Mesenchymal stem cell (in vitro differentiated cells and primary cell): ENCODE measurements around the gene RAB33A.

ENCODE experiments used
- DNase-seq: peaks from one replicate; pipeline ENCODE4 v3.0.0-alpha.2; 2013
- H2AFZ ChIP-seq: one replicate; pipeline ENCODE4 v1.6.1; 2013; ENCODE audit warnings: low read depth, mild to moderate bottlenecking, control low read depth, inconsistent platforms, low read length, moderate library complexity
- H2AK5ac ChIP-seq: 2 replicates; pipeline ENCODE4 v1.6.1; 2013; ENCODE audit warnings: low read length, moderate library complexity, mild to moderate bottlenecking, inconsistent platforms; ENCODE audit not compliant: severe bottlenecking
- H2BK120ac ChIP-seq: one replicate; pipeline ENCODE4 v1.6.1; 2013; ENCODE audit warnings: low read depth, mild to moderate bottlenecking, inconsistent platforms, low read length, moderate library complexity
- H2BK12ac ChIP-seq, 2 experiments: one replicate each; pipeline ENCODE4 v1.6.1; 2013; ENCODE audit warnings: inconsistent platforms in 2 of 2, low read length in 2 of 2, mild to moderate bottlenecking in 2 of 2, moderate library complexity in 2 of 2, control low read depth in 1 of 2
- H2BK15ac ChIP-seq: one replicate; pipeline ENCODE4 v1.6.1; 2013; ENCODE audit warnings: mild to moderate bottlenecking, low read depth, inconsistent platforms; ENCODE audit not compliant: poor library complexity, severe bottlenecking
- H2BK5ac ChIP-seq: 2 replicates; pipeline ENCODE4 v1.6.1; 2013; ENCODE audit warnings: low read depth, mild to moderate bottlenecking, low read length, control low read depth, inconsistent platforms; ENCODE audit not compliant: poor library complexity, severe bottlenecking
- H3K14ac ChIP-seq, 2 experiments: one replicate each; pipeline ENCODE4 v1.6.1; 2013; ENCODE audit warnings: inconsistent platforms in 2 of 2, low read length in 2 of 2, control low read depth in 1 of 2, mild to moderate bottlenecking in 1 of 2, moderate library complexity in 1 of 2
- H3K18ac ChIP-seq, 2 experiments: one replicate each; pipeline ENCODE4 v1.6.1; 2013; ENCODE audit warnings: inconsistent platforms in 2 of 2, low read length in 2 of 2, control low read depth in 1 of 2, low read depth in 1 of 2, mild to moderate bottlenecking in 1 of 2
- H3K23ac ChIP-seq, 2 experiments: one replicate each; pipeline ENCODE4 v1.6.1; 2013; ENCODE audit warnings: inconsistent platforms in 2 of 2, low read length in 2 of 2, mild to moderate bottlenecking in 2 of 2, moderate library complexity in 2 of 2, control low read depth in 1 of 2
- H3K27ac ChIP-seq: 2 replicates; pipeline ENCODE4 v1.5.1; 2013; ENCODE audit warnings: mild to moderate bottlenecking, moderate library complexity, low read length, control low read depth, inconsistent platforms; ENCODE audit not compliant: poor library complexity, severe bottlenecking
- H3K27me3 ChIP-seq, 2 experiments: 2 replicates each; pipeline versions ENCODE4 v1.6.1 to v1.7.0; 2013; ENCODE audit warnings: low read length in 2 of 2, mild to moderate bottlenecking in 2 of 2, moderate library complexity in 2 of 2, control low read depth in 1 of 2, inconsistent platforms in 1 of 2; ENCODE audit not compliant: control insufficient read depth in 1 of 2, insufficient read depth in 1 of 2
- H3K36me3 ChIP-seq, 2 experiments: 2 replicates each; pipeline versions ENCODE4 v1.6.1 to v1.7.0; 2013; ENCODE audit warnings: low read length in 2 of 2, control low read depth in 1 of 2, inconsistent platforms in 1 of 2, low read depth in 1 of 2, mild to moderate bottlenecking in 1 of 2; ENCODE audit not compliant: insufficient read depth in 2 of 2, control insufficient read depth in 1 of 2
- H3K4ac ChIP-seq, 2 experiments: one replicate each; pipeline ENCODE4 v1.6.1; 2013; ENCODE audit warnings: inconsistent platforms in 2 of 2, low read length in 2 of 2, mild to moderate bottlenecking in 2 of 2, moderate library complexity in 2 of 2, control low read depth in 1 of 2, low read depth in 1 of 2
- H3K4me1 ChIP-seq: 2 replicates; pipeline ENCODE4 v1.6.1; 2013; ENCODE audit warnings: low read depth, low read length, control low read depth; ENCODE audit not compliant: control insufficient read depth, insufficient read depth
- H3K4me2 ChIP-seq: 2 replicates; pipeline ENCODE4 v1.6.1; 2013; ENCODE audit warnings: low read length, mild to moderate bottlenecking, inconsistent platforms; ENCODE audit not compliant: poor library complexity, severe bottlenecking
- H3K4me3 ChIP-seq, 2 experiments: 2 replicates each; pipeline versions ENCODE4 v1.5.1 to v1.7.0; 2013; ENCODE audit warnings: low read length in 2 of 2, mild to moderate bottlenecking in 2 of 2, control low read depth in 1 of 2, low read depth in 1 of 2; ENCODE audit not compliant: insufficient read depth in 1 of 2
- H3K79me1 ChIP-seq: replicated peaks from 2 replicates; pipeline ENCODE4 v1.6.1; 2013; ENCODE audit warnings: mild to moderate bottlenecking, control low read depth, low read length, inconsistent platforms; ENCODE audit not compliant: poor library complexity, severe bottlenecking
- H3K9ac ChIP-seq: 2 replicates; pipeline ENCODE4 v1.7.0; 2013; ENCODE audit warnings: mild to moderate bottlenecking, low read length, moderate library complexity
- H3K9me3 ChIP-seq: 2 replicates; pipeline ENCODE4 v1.7.0; 2013; ENCODE audit warnings: mild to moderate bottlenecking, low read length; ENCODE audit not compliant: control insufficient read depth
- H4K8ac ChIP-seq: one replicate; pipeline ENCODE4 v1.6.1; 2013; ENCODE audit warnings: inconsistent platforms, mild to moderate bottlenecking, low read length, moderate library complexity
- H4K91ac ChIP-seq: one replicate; pipeline ENCODE4 v1.6.1; 2013; ENCODE audit warnings: mild to moderate bottlenecking, low read length, inconsistent platforms
- WGBS: methylation state at CpG from one replicate; pipeline ENCODE4 v1.1.7; 2013; ENCODE audit warnings: mixed read lengths; 5-methylcytosine and 5-hydroxymethylcytosine counted together

RAB33A gene

DNA sequence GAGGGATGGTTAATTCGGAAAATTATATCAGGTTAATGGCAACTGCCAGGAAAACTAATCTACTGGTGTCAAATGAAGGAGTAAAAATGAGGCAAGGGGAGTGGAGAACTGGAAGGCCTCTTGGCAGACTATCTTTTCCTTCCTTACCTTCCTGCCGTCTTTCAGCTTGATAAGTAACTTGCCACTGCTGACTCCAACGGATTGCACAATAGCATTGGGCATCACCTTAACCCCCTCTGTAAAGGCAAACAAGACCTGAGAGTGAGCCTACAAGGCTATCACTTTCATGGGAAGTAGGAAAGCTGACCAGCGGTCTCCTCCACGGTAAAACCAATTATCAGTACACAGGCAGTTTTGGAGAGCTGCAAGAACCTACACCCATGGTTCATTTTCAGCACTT, 35.3 kb upstream of the RAB33A start:
- 96% methylated on average over 3 of the region's 5 CpGs for WGBS
- H3K4me1 ChIP-seq: peaks cover 1% of the 10 kb centered on the region
- H3K4ac ChIP-seq: no peak overlapping the region

DNA sequence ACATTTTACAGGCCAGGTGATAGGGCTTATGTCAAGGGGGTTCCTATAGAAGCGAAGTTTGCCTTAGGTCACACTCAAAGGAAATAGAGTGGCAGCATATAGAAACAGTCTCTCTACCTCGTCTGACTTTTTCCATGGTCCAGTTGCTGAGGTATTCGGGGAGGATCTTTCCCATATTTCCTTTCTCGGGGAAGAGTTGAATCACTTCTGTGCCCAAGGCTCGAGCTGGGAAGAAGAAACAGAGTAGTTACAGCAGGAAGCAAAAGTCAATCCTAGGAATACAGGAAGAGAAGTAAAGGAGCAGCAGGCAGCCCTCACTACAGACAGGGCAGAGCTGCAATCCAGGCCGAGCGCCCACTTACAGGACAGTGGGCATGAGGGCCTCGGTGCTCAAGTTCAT, 34.8 kb upstream of the RAB33A start:
- Histone ChIP-seq H3K36me3 (peaks cover 6 to 58% of the 10 kb centered on the region in 2 experiments), H4K8ac (no peak overlapping the region), H3K4me2 (no peak overlapping the region), H3K18ac (no peak overlapping the region), H3K23ac (no peak overlapping the region), H2BK15ac (no peak overlapping the region), H3K27me3 (peaks cover 0 to 10% of the 10 kb centered on the region in 2 experiments), H3K79me1 (no peaks in the 10 kb centered on the region), H3K14ac (no peak overlapping the region), H2AK5ac (no peak overlapping the region), H2BK5ac (peak overlapping the region; percentile 44), H4K91ac (no peak overlapping the region), H2AFZ (no peak overlapping the region), H3K4ac (no peak overlapping the region), H3K9me3 (no peaks in the 10 kb centered on the region), H3K9ac (no peak overlapping the region), H2BK12ac (no peak overlapping the region), H3K4me1 (peaks cover 1% of the 10 kb centered on the region), H2BK120ac (no peak overlapping the region), H3K27ac (no peak overlapping the region), H3K4me3 (no peak overlapping the region)
- WGBS: 97% methylated on average over 8 of the region's 8 CpGs
- no peak for DNase-seq

More for the DNA sequence above, 35.3 kb upstream of the RAB33A start:
- H4K8ac ChIP-seq: no peak overlapping the region
- no peak overlapping the region for H3K14ac ChIP-seq
- H2AFZ ChIP-seq: no peak overlapping the region
- no peak overlapping the region for H3K4me3 ChIP-seq
- no peak overlapping the region for H3K27ac ChIP-seq
- H2BK12ac ChIP-seq: no peak overlapping the region
- H3K79me1 ChIP-seq: no peaks in the 10 kb centered on the region
- H3K9me3 ChIP-seq: no peaks in the 10 kb centered on the region
- no peak overlapping the region for H2BK120ac ChIP-seq
- no peak overlapping the region for H2BK15ac ChIP-seq
- no peak overlapping the region for H3K18ac ChIP-seq
- no peak overlapping the region for H3K9ac ChIP-seq
- no peak overlapping the region for H2BK5ac ChIP-seq
- peaks cover 0 to 7% of the 10 kb centered on the region in 2 experiments for H3K27me3 ChIP-seq
- no peak overlapping the region for H4K91ac ChIP-seq
- H3K4me2 ChIP-seq: no peak overlapping the region
- H3K23ac ChIP-seq: no peak overlapping the region
- H3K36me3 ChIP-seq: peaks cover 6 to 57% of the 10 kb centered on the region in 2 experiments
- no peak for DNase-seq
- H2AK5ac ChIP-seq: no peak overlapping the region

DNA sequence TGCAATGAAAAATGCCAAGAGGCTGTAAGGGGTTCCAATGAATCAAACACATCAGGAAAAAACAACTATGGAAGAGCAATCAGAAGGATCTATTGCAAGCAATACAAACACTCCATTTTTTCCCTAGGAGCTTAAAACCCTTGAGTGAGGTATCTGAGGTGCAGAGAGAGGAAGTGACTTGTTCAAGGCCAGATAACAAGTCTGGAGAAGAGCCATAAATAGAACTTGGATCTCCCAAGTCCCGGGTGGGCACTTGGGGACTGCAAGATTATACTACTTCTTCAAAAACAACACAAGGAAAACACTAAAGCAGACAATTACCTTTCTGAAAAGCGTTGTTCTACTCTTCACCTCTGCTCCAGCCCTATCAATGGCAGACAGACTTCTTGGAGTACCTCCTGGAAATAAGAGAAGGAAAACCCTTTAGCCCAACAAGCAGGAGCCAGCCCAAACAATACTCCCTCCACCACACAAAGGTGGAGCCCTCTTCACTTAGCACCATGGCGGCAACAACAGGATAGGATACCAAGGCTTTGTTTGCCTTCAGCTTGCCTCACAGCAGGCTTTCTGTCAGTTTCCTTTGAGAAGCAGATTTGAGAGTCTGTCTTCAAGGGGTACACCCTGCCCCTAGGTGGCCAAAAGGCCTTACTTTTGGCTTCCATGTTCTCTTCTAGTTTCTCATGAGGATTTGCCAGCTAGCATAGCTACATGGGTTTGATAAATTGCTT, 32.1 kb upstream of the RAB33A start:
- Histone ChIP-seq H3K27ac (no peak overlapping the region), H2BK120ac (no peak overlapping the region), H3K18ac (no peak overlapping the region), H3K14ac (no peak overlapping the region), H3K23ac (no peak overlapping the region), H2AK5ac (no peak overlapping the region), H4K91ac (no peak overlapping the region), H2BK15ac (no peak overlapping the region), H3K36me3 (peaks cover 6 to 61% of the 10 kb centered on the region in 2 experiments), H3K27me3 (peaks cover 0 to 10% of the 10 kb centered on the region in 2 experiments), H4K8ac (no peak overlapping the region), H3K4me3 (no peak overlapping the region), H2AFZ (no peak overlapping the region), H3K4me1 (peaks cover 1% of the 10 kb centered on the region), H3K79me1 (no peaks in the 10 kb centered on the region), H3K9ac (no peak overlapping the region), H2BK12ac (no peak overlapping the region), H3K4me2 (no peak overlapping the region), H3K9me3 (no peaks in the 10 kb centered on the region), H2BK5ac (no peak overlapping the region), H3K4ac (no peak overlapping the region)
- DNase-seq: no peak
- 61% methylated on average over 3 of the region's 3 CpGs for WGBS

DNA sequence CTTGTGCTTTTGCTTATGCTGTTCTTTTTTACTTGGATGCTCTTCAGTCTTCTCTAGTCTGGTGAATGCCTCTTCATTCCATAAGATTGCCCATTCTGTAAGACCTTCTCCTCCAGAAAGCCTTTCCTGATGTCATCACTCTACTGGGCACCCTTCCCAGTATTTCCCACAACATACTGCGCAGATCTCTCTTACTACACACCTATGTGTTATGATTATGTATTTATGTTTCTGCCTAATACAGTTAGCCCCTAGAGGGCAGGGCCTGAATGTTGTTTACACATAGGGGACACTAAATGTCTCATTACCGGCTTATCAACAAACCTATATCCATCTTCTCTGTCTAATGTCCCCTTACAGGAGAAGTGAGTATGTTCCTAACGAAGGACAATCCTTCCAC, 27.3 kb upstream of the RAB33A start:
- no peak overlapping the region for H3K27ac ChIP-seq
- H3K14ac ChIP-seq: no peak overlapping the region
- no peak overlapping the region for H3K9ac ChIP-seq
- H3K4me3 ChIP-seq: no peak overlapping the region
- H2BK12ac ChIP-seq: no peak overlapping the region
- WGBS: 95% methylated on average over 2 of the region's 3 CpGs
- no peak overlapping the region for H2BK5ac ChIP-seq
- no peaks in the 10 kb centered on the region for H3K9me3 ChIP-seq
- no peak overlapping the region for H3K23ac ChIP-seq
- no peak overlapping the region for H2BK15ac ChIP-seq
- peaks cover 0 to 21% of the 10 kb centered on the region in 2 experiments for H3K27me3 ChIP-seq
- H3K4me1 ChIP-seq: no peaks in the 10 kb centered on the region
- no peak overlapping the region for H3K4ac ChIP-seq
- DNase-seq: no peak
- H2AFZ ChIP-seq: no peak overlapping the region
- no peak overlapping the region for H3K4me2 ChIP-seq
- H4K8ac ChIP-seq: no peak overlapping the region
- H4K91ac ChIP-seq: no peak overlapping the region
- H2AK5ac ChIP-seq: no peak overlapping the region
- H3K18ac ChIP-seq: no peak overlapping the region
- peaks cover 5 to 71% of the 10 kb centered on the region in 2 experiments for H3K36me3 ChIP-seq
- H3K79me1 ChIP-seq: no peaks in the 10 kb centered on the region
- no peak overlapping the region for H2BK120ac ChIP-seq
